ENCODE data around the gene RAPGEF2.

Gene RAPGEF2

DNA sequence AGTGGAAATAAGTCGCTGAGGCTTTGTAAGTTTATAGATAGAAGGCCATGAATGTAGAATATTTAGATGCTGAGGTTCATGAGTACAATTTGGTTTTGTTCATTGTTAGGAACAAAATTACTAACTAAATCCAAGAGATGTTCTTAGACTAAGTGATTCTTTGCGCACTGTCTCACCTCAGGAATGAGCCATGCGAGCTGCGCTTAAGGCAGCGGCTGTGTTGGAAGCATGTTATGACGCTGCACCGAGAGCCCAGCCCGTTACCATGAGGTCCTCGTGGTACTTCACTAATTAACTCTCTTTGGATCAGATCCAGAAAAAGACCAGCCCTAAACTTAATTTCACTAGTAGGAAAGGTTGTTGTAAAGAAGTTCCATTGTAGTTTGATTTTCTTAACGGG, 166.2 kb downstream of the RAPGEF2 start:
- no peak for TF ChIP-seq EZH2phosphoT487 (conservative IDR thresholded peaks at IDR 0.05; ENCODE audit: low read length)
- TF ChIP-seq, protein P1, sequence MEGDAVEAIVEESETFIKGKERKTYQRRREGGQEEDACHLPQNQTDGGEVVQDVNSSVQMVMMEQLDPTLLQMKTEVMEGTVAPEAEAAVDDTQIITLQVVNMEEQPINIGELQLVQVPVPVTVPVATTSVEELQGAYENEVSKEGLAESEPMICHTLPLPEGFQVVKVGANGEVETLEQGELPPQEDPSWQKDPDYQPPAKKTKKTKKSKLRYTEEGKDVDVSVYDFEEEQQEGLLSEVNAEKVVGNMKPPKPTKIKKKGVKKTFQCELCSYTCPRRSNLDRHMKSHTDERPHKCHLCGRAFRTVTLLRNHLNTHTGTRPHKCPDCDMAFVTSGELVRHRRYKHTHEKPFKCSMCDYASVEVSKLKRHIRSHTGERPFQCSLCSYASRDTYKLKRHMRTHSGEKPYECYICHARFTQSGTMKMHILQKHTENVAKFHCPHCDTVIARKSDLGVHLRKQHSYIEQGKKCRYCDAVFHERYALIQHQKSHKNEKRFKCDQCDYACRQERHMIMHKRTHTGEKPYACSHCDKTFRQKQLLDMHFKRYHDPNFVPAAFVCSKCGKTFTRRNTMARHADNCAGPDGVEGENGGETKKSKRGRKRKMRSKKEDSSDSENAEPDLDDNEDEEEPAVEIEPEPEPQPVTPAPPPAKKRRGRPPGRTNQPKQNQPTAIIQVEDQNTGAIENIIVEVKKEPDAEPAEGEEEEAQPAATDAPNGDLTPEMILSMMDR (IDR thresholded peaks at IDR 0.05; ENCODE audit: insufficient read depth, low read length, poor library complexity, severe bottlenecking), result no peak
- no peaks in the 10 kb centered on the region for H3F3A ChIP-seq (ENCODE audit: insufficient read depth)
- no peaks in the 10 kb centered on the region for H3K9me2 ChIP-seq (replicated peaks; ENCODE audit: insufficient read depth, low read length)
- no peak overlapping the region for H3K9ac ChIP-seq (ENCODE audit: low read length)
- H3K27me3 ChIP-seq (ENCODE audit: low read length), result no peaks in the 10 kb centered on the region
- no peaks in the 10 kb centered on the region for H3K36me3 ChIP-seq (ENCODE audit: low read length)
- no peak overlapping the region for H3K4me2 ChIP-seq (ENCODE audit: low read depth, low read length, poor library complexity, severe bottlenecking)
- H3K9me3 ChIP-seq (ENCODE audit: insufficient read depth, low read length), result no peaks in the 10 kb centered on the region
- H3K4me3 ChIP-seq (ENCODE audit: insufficient read depth, low read length, poor library complexity, severe bottlenecking), result no peak overlapping the region
- H2AFZ ChIP-seq (ENCODE audit: low read depth, low read length, severe bottlenecking), result no peak overlapping the region
- no peak overlapping the region for H3K27ac ChIP-seq (ENCODE audit: low read depth, low read length)
- H4K20me1 ChIP-seq (ENCODE audit: low read depth, low read length), result no peaks in the 10 kb centered on the region
- H3K79me2 ChIP-seq (ENCODE audit: insufficient read depth, low read length), result no peaks in the 10 kb centered on the region

DNA sequence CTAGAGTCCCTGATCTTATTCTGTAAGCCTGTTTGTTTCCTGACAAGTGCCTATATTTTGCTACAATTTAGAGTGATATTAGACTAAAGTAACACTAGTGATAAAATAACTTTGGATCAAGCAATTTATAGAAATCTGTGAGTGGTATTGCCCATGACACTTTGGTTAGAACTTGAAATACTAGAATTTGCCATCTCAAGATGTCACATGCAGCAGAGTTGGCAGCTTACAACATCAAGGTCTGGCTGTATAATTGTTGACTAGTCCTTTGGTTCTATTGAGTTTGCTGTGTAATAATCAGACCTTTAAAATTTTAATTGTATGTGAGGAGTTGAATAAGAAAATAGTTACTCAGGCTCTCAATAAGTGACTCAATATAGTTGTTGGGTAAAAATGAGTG, 167.1 kb downstream of the RAPGEF2 start:
- H3K79me2 ChIP-seq (ENCODE audit: insufficient read depth, low read length), result no peaks in the 10 kb centered on the region
- no peaks in the 10 kb centered on the region for H3K9me2 ChIP-seq (replicated peaks; ENCODE audit: insufficient read depth, low read length)
- H3K36me3 ChIP-seq (ENCODE audit: low read length), result no peaks in the 10 kb centered on the region
- H3K4me3 ChIP-seq (ENCODE audit: insufficient read depth, low read length, poor library complexity, severe bottlenecking), result no peak overlapping the region
- no peaks in the 10 kb centered on the region for H3F3A ChIP-seq (ENCODE audit: insufficient read depth)
- H3K9me3 ChIP-seq (ENCODE audit: insufficient read depth, low read length), result no peaks in the 10 kb centered on the region
- H3K27ac ChIP-seq (ENCODE audit: low read depth, low read length), result no peak overlapping the region
- H3K9ac ChIP-seq (ENCODE audit: low read length), result no peak overlapping the region
- H4K20me1 ChIP-seq (ENCODE audit: low read depth, low read length), result no peaks in the 10 kb centered on the region
- H3K4me2 ChIP-seq (ENCODE audit: low read depth, low read length, poor library complexity, severe bottlenecking), result no peak overlapping the region
- H3K27me3 ChIP-seq (ENCODE audit: low read length), result no peaks in the 10 kb centered on the region
- no peak for TF ChIP-seq EZH2phosphoT487 (conservative IDR thresholded peaks at IDR 0.05; ENCODE audit: low read length)
- TF ChIP-seq, protein P1 (IDR thresholded peaks at IDR 0.05; ENCODE audit: insufficient read depth, low read length, poor library complexity, severe bottlenecking), result no peak
- H2AFZ ChIP-seq (ENCODE audit: low read depth, low read length, severe bottlenecking), result no peak overlapping the region

DNA sequence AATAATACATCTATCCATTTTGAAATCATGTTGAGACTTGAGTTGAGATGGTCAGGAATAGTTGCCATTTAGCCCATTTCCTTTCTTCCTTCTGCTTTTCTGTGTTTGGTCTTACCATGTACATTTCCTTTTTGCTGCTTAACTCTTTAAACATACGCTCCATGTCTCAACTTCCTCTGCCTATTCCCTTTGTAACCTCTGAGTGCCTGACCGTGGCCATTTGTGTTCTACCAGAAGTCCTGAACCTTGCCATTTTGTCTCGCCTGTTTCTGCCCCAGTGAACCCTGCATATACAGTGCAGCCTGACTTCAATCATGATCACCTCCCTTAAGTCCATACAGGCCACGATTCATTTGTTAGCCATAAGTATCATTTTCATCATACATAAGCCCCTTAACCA, 169.0 kb downstream of the RAPGEF2 start:
- Histone ChIP-seq H3K9me2 (replicated peaks; ENCODE audit: insufficient read depth, low read length) (no peaks in the 10 kb centered on the region), H3K27ac (ENCODE audit: low read depth, low read length) (no peak overlapping the region), H3K4me2 (ENCODE audit: low read depth, low read length, poor library complexity, severe bottlenecking) (no peak overlapping the region), H3K36me3 (ENCODE audit: low read length) (no peaks in the 10 kb centered on the region), H3K9ac (ENCODE audit: low read length) (no peak overlapping the region), H3F3A (ENCODE audit: insufficient read depth) (no peaks in the 10 kb centered on the region), H4K20me1 (ENCODE audit: low read depth, low read length) (no peaks in the 10 kb centered on the region), H3K27me3 (ENCODE audit: low read length) (no peaks in the 10 kb centered on the region), H3K9me3 (ENCODE audit: insufficient read depth, low read length) (no peaks in the 10 kb centered on the region), H3K4me3 (ENCODE audit: insufficient read depth, low read length, poor library complexity, severe bottlenecking) (no peak overlapping the region), H2AFZ (ENCODE audit: low read depth, low read length, severe bottlenecking) (no peak overlapping the region), H3K79me2 (ENCODE audit: insufficient read depth, low read length) (no peaks in the 10 kb centered on the region)
- TF ChIP-seq, protein P1 (IDR thresholded peaks at IDR 0.05; ENCODE audit: insufficient read depth, low read length, poor library complexity, severe bottlenecking), result no peak
- TF ChIP-seq EZH2phosphoT487 (conservative IDR thresholded peaks at IDR 0.05; ENCODE audit: low read length), result no peak
